GM12878 (cell line): ENCODE results near the gene MTFMT.

Experiments
- CTCF ChIP-seq, 3 experiments: IDR thresholded peaks in 2 of 3; conservative IDR thresholded peaks in 1 of 3; 2 replicates each; pipeline ENCODE4 v1.5.1; 2011; ENCODE audit warnings: low read depth in 3 of 3, low read length in 3 of 3, mild to moderate bottlenecking in 3 of 3, control low read depth in 2 of 3, moderate library complexity in 2 of 3, inconsistent platforms in 1 of 3, mixed read lengths in 1 of 3; ENCODE audit not compliant: control insufficient read depth in 2 of 3, insufficient read depth in 1 of 3; ENCODE audit errors: extremely low read depth in 1 of 3
- FOXM1 ChIP-seq: IDR thresholded peaks from 2 replicates; pipeline ENCODE4 v1.6.1; 2012; ENCODE audit warnings: low read depth, mild to moderate bottlenecking, inconsistent platforms, low read length, moderate library complexity
- NR2F1 ChIP-seq: fragments of 450-650 bp; conservative IDR thresholded peaks from 2 replicates; pipeline ENCODE4 v1.6.1; 2017; ENCODE audit warnings: mild to moderate bottlenecking
- POLR2A ChIP-seq: IDR thresholded peaks from 2 replicates; pipeline ENCODE4 v1.6.1; 2011; ENCODE audit warnings: low read depth, mild to moderate bottlenecking, low read length
- SIN3A ChIP-seq: IDR thresholded peaks from 2 replicates; pipeline ENCODE4 v1.6.1; 2012; ENCODE audit warnings: low read depth, low read length, improper control_type of control experiment
- SP1 ChIP-seq: IDR thresholded peaks from one replicate; pipeline ENCODE4 v1.6.1; 2011; ENCODE audit warnings: low read depth, low read length
- SREBF2 ChIP-seq: IDR thresholded peaks from 2 replicates; pipeline ENCODE4 v1.6.1; 2012; ENCODE audit warnings: mild to moderate bottlenecking, low read length
- TF ChIP-seq, protein P1 (sequence below): IDR thresholded peaks from 2 replicates; pipeline ENCODE4 v1.6.1; 2012; ENCODE audit warnings: mild to moderate bottlenecking, low read depth, low read length

- no peak for TF ChIP-seq SIN3A
- no peak for TF ChIP-seq NR2F1
- TF ChIP-seq SP1: no peak
- TF ChIP-seq SREBF2: no peak
- peak; percentile 59 to 80 (median 69) for TF ChIP-seq CTCF (IDR thresholded peaks at IDR 0.05 in 2 of 3, conservative IDR thresholded peaks at IDR 0.05 in 1 of 3; ENCODE audit: control insufficient read depth in 2 of 3, extremely low read depth in 1 of 3, insufficient read depth in 1 of 3, low read depth in 3 of 3, low read length in 3 of 3)
- TF ChIP-seq, protein P1, sequence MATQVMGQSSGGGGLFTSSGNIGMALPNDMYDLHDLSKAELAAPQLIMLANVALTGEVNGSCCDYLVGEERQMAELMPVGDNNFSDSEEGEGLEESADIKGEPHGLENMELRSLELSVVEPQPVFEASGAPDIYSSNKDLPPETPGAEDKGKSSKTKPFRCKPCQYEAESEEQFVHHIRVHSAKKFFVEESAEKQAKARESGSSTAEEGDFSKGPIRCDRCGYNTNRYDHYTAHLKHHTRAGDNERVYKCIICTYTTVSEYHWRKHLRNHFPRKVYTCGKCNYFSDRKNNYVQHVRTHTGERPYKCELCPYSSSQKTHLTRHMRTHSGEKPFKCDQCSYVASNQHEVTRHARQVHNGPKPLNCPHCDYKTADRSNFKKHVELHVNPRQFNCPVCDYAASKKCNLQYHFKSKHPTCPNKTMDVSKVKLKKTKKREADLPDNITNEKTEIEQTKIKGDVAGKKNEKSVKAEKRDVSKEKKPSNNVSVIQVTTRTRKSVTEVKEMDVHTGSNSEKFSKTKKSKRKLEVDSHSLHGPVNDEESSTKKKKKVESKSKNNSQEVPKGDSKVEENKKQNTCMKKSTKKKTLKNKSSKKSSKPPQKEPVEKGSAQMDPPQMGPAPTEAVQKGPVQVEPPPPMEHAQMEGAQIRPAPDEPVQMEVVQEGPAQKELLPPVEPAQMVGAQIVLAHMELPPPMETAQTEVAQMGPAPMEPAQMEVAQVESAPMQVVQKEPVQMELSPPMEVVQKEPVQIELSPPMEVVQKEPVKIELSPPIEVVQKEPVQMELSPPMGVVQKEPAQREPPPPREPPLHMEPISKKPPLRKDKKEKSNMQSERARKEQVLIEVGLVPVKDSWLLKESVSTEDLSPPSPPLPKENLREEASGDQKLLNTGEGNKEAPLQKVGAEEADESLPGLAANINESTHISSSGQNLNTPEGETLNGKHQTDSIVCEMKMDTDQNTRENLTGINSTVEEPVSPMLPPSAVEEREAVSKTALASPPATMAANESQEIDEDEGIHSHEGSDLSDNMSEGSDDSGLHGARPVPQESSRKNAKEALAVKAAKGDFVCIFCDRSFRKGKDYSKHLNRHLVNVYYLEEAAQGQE: no peak
- no peak for TF ChIP-seq POLR2A
- no peak for TF ChIP-seq FOXM1
These were observed 4.3 kb upstream of the MTFMT start for GRCh38 chr15:65033659-65034269.
